Muscle of back (tissue), 11 donors: ENCODE results near the gene EXPH5. TPM values are rescaled to one million over a fixed set of nuclear protein-coding genes. Genes with fewer than 3 reads are reported as not detected.
A peak's percentile ranks its signal among the peaks of the same experiment; 100 is the strongest.

Experiments
- DNase-seq, 3 donors: peaks; one replicate each; pipeline versions ENCODE4 v3.0.0 to v3.0.0-alpha.2; 2013
- polyA plus RNA-seq, 10 donors: library from polyadenylated mRNA; unstranded; fragments of 120-200 nt; gene quantifications; one replicate each; pipeline ENCODE4 v1.2.1, GENCODE V29; 2013; ENCODE audit not compliant: insufficient read length in 10 of 10

EXPH5 gene
- polyA plus RNA-seq, 10 donors, result 0.28 to 2.6 (median 0.45) TPM

- DNase-seq, result no peak
Observed at GRCh38 chr11:108472681-108473080, 120.9 kb downstream of the EXPH5 start.

GRCh38 chr11:108468478-108468864 lies 125.1 kb downstream of the EXPH5 start:
- no peak for DNase-seq

- DNase-seq, result peak; percentile 98 to 99 (median 98)
Observed at GRCh38 chr11:108467091-108467823, 126.3 kb downstream of the EXPH5 start, which contains the start of gene C11orf65. C11orf65 (minus strand) TSS chr11:108467529; CDS start chr11:108461559, 5,970 bp downstream.

- DNase-seq, result no peak
Observed at GRCh38 chr11:108466405-108466804, 127.2 kb downstream of the EXPH5 start.

Other genes with a start within 250 kb of the EXPH5 start
- gene C11orf65, start 126.2 kb downstream of the EXPH5 start, polyA plus RNA-seq, result 1 to 10 TPM in 3 of 10 donors, under 1 TPM in 7; 0.57 to 1.6 (median 0.80) TPM
- 100 to 1,000 TPM in 1 of 10 donors, 10 to 100 TPM in 9; 47.7 to 108 (median 59.2) TPM for gene POGLUT3, start 95.4 kb downstream of the EXPH5 start, polyA plus RNA-seq
- gene DDX10, start 71.3 kb upstream of the EXPH5 start, polyA plus RNA-seq, result 10 to 100 TPM; 18.3 to 27.2 (median 21.9) TPM